Stimulated activated CD8-positive, alpha-beta memory T cell treated with anti-CD3 and anti-CD28 coated beads, Interleukin-12 subunit alpha, Interleukin-12 subunit beta, amount 100 ng/mL, for 4 hours (primary cell): Measurements from ENCODE around the gene PCSK7.
A peak's percentile ranks its signal among the peaks of the same experiment; 100 is the strongest.

ENCODE experiments used
- DNase-seq: peaks from one replicate; pipeline ENCODE4 v3.0.0-alpha.2; 2020; ENCODE audit warnings: low read depth

Gene PCSK7

GRCh38 chr11:117181586-117182550, 50.0 kb downstream of the PCSK7 start:
- no peak for DNase-seq

DNA sequence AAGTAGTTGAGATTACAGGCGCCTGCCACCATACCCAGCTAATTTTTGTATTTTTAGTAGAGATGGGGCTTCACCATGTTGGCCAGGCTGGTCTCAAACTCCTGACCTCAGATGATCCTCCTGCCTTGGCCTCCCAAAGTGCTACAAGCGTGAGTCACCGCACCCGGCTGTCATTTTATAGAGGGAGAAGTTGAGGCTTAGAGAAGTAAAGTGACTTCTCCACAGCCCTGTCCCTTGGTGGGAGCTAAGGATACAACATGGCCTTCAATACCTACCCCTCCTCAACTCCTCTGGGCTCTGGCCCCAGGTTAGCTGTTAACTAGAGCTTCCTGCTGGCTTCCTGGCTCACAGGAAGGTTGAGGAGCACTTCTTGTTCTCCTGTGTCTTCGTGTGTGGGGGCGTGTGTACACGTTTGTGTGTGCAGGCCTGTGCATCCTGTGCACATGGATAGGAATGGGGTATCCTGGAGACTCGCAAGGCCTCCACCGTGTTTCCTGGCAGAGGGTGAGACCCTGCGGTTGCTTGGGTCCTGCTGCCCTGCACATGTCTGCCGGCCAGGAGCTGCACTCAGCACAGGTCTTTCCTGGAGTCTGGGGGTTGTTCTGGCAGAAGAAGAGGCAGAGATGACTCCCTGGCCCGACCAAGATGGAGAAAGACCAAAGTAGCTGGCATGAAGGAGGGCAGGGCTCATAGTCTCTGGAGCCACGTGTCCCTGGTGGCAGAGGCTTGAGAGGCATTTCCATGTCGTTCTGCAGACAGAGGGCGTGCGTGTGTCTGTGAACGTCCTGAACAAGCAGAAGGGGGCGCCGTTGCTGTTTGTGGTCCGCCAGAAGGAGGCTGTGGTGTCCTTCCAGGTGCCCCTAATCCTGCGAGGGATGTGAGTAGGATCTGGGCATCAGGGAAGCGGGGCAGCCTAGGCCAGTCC, 51.0 kb downstream of the PCSK7 start:
- DNase-seq: no peak

DNA sequence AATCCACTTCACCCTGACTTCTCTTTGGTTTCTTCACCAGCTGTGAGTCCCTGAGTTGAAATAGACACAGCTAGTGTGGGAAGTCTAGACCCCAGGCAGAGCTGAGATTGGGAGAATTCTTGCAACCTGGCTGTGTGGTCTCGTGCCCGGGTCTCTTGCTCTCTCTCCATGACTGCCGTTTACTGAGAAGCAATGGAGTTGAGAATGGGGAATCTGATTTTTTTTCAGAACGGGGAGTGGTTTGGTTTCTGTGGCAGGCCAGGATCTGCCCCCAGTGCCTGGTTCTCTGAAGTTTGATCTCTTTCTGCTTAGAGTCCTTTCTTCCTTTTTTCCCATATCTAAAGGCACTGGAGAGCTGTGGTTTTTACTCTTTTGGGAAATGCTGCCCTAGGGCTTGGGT, 51.9 kb downstream of the PCSK7 start:
- no peak for DNase-seq

DNA sequence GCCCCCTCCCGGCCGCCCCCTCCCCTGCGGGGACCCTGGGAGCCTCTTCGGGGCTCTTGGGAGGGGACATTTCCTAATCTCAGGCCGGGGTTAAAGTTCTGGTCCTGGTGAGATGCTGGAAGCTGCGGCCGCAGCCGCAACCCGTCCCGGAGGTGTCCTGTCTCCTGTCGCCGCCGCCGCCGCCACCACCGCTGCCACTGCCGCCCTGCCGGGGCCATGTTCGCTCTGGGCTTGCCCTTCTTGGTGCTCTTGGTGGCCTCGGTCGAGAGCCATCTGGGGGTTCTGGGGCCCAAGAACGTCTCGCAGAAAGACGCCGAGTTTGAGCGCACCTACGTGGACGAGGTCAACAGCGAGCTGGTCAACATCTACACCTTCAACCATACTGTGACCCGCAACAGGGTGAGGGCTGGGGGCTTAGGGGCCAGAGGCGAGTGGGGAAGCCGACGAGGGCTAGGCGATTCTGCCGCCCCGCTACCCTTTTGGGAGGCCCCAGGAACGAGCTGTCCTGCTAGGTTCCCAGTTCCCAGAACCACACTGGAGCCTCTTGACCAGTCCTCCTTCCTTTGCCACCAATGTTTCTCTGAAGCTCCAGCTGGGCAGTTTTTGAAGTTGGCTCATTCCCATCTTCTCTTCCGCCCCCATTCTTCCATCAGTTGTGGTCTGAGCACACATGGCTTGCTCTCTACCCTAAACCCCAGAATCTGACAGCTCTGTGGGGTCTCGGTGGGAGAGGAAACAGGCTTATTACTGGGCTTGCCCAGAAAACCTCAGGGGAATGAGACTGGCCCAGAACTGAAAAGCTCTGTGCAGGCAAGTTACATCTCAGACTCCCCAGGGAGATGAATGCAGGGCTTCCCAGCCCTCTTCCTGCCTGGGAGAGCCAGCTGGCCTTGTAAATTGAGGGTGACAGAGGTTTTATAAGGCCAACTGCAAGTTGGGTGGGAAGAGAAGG, 52.5 kb downstream of the PCSK7 start:
- DNase-seq: peak; percentile 16

- peak; percentile 78 for DNase-seq
Observed at GRCh38 chr11:117178210-117179034, 53.5 kb downstream of the PCSK7 start, which contains the start of gene SIDT2. Gene SIDT2 (plus strand): TSS chr11:117178743. CDS start chr11:117179264, 521 bp downstream.

- no peak for DNase-seq
Observed at GRCh38 chr11:117177534-117178209, 54.2 kb downstream of the PCSK7 start.

DNA sequence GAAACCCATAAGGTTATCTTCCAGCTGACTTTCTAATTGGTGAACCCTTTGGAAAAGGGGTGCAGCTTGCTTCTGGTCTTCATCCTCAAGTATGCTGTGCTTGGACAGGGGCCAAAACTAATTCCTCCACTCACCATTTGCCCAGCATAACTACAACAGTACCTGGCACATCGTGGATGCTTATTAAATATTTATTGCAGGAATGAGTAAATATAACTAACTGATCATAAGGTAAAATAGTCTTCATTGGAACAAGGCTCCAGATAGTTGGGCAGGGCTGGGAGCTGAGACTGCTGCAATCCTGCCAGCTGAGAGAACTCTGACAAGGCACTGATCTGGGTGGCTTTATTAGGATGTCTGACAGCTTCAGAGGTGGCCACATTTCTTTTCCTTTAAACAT, 55.7 kb downstream of the PCSK7 start:
- no peak for DNase-seq

- no peak for DNase-seq
Observed at GRCh38 chr11:117175781-117176180, 56.1 kb downstream of the PCSK7 start.

- DNase-seq: no peak
Observed at GRCh38 chr11:117175104-117175503, 56.8 kb downstream of the PCSK7 start.

DNA sequence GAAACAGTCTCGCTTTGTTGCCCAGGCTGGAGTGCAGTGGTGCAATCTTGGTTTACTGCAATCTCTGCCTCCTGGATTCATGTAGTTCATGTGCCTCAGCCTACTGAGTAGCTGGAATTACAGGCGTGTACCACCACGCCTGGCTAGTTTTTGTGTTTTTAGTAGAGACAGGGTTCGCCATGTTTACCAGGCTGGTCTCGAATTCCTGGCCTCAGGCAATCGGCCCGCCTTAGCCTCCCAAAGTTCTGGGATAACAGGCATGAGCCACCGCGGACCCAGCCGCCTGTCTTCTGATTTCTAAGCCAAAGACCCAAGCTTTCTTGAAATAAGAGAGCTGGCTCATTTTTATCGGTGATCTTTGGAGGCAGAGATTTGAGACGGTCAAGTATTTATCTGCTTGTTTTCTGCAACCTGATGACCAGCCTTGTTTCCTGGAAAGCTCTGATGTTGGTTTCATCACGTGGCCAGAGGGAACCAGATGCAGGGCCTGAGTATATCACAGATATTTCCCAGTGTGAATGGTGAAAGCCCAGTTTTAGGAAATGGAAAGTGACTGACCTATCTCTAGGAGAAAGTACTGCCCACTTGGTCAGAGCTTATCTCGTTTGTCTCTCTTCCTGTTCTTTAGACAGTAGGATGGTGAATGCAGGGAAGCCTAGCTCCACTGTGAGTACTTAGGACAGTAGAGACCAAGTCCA, 59.0 kb downstream of the PCSK7 start:
- DNase-seq: no peak

GRCh38 chr11:117171404-117172061, 60.3 kb downstream of the PCSK7 start:
- no peak for DNase-seq

DNA sequence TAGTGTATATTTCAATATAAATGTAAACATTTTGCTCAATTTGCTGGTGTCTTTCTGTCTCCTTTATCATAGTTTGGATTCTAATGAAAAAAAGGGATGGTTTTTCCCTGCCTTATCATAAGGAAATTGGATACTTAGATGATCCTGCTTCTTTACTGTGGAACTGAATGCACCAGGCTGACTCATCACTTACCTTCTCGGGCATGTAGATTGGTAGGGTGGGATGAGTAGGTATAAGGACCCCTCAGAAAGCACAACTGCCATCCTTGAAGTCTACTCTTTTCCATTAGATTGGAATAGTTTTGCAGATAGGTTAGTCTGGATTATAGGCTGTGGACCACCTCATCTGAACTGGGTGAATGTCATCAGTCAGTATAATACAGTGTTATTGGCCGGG, 60.9 kb downstream of the PCSK7 start:
- no peak for DNase-seq

DNA sequence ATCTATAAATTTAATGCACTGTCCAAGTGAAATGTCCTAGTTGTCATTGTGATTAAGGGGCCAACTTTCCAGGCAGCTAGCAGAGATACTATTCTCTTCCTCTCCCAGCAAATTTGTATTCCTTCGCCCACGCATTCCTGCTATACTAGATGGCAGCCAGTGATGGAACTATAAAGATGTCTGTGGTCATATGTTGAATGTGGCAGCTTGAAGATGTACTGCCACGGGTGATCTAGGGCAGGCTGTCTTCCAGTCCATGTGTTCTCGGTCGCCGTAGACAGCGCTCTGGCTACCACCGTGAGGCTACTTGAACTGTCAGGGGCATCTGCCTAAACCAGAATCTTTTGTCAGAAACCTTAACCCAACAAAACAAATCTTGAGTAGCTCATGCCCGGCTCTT, 61.7 kb downstream of the PCSK7 start:
- no peak for DNase-seq

DNA sequence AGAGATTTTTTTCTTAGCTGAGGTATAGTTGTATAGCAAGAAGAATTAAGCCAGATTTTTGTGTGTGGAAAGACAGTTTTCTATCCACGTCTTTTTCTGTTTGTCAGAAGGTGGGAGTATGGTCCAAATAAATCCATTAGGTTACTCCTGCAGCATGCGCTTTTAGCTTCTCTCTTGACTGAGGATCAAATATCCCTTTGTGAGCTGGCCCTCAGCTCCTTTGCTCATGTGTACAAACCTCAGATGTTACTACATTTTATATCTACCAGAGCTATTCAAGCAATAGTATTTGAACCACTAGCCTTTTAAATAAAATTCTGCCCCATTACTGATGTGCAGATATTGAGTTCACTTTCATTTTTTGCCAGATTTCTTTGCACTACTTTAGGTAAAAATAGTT, 62.1 kb downstream of the PCSK7 start:
- DNase-seq: no peak

DNA sequence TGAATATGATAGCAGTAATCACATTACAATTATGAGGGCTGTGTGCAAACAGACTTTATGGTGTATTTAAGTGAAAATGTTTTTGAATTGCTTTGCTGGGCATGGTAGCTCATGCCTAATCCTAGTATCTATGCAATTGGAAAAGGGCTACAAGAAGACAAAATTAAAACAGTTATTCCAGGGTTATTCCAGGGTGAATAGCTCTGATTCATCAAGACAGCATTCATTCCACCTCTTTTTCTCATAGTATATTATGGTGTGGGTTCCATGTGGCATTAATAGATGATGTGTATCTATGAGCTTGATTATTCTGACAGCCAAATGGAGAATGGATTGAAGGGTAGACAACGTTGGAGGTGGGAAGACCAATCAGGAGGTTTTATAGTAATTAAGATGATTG, 65.4 kb downstream of the PCSK7 start:
- no peak for DNase-seq

GRCh38 chr11:117160826-117161225, 71.0 kb downstream of the PCSK7 start:
- no peak for DNase-seq

DNA sequence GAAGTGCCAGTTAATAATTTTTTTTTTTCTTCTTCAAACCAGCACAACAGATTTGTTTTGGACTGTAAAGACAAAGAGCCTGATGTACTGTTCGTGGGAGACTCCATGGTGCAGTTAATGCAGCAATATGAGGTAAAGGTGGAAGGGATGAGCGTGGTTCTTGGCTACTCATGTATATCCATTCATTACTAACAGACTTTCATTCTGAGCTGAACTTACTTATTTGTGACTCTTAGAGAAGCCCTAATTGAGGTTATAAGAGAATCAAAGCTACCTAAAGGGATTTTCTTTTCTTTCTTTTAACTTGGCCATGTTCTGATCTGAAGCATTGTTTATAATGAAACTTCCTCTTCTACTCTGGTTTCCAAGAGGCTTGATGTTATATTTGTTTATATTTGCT, 72.0 kb downstream of the PCSK7 start:
- DNase-seq: no peak

DNA sequence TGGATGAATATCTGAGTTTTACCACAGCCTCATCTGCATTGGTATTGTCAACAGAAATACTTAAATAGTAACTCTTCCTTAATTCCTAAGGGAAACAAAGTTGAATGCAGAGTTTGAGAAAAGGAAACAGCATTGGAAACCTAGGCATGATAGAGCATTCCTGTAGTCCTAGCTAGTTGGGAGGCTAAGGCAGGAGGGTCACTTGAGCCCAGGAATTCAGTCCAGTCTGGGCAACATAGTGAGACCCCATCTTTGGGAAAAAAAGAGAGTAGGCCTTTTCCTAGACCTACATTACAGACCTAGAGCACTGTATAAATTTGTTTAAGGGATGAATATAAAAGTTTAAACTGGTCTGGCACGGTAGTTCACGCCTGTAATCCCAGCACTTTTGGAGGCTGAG, 74.4 kb downstream of the PCSK7 start:
- DNase-seq: no peak

GRCh38 chr11:117154468-117154867, 77.4 kb downstream of the PCSK7 start:
- DNase-seq: no peak
